Measurements from ENCODE around the gene MLLT1. TPM values are rescaled to one million over a fixed set of nuclear protein-coding genes. Genes with fewer than 3 reads are reported as not detected.
A peak's percentile ranks its signal among the peaks of the same experiment; 100 is the strongest.

Gene MLLT1
- total and polyA plus RNA-seq, 10 of the 15 experiments (the other 5 are each of a cell fraction or from before 2014, with no cell fraction given): 0.16 to 61.1 (median 8.5) TPM

DNA sequence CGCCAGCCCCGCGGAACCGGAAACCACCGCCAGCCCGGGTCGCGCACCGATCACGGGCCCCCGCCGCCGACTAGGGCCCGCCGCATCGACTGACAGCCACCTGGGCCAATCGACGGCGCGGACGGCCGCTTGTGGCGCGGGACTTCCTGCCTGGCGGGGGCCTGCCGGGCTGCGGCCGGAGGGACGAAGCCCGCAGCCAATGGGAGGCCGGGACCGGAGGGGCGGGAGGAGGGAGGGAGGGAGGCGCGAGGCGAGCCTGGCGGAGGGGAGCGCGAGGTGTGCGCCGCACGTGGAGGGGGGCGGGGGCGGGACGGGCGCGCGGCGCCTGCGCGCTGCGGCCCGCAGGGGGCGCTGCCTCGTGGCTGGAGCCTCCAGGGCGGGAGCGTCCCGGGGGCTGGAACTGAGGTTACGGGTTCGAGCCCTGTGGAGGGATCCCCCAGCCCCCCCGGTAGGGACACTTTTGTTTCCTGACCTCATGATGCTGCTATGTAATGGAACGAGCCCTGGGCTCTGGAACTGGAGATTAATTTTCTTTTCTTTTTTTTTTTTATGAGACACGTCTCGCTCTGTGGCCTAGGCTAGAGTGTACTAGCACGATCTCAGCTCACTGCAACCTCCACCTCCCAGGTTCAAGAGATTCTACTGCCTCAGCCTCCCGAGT lies at the start of gene MLLT1 (continued):
- TF ChIP-seq, protein P1, sequence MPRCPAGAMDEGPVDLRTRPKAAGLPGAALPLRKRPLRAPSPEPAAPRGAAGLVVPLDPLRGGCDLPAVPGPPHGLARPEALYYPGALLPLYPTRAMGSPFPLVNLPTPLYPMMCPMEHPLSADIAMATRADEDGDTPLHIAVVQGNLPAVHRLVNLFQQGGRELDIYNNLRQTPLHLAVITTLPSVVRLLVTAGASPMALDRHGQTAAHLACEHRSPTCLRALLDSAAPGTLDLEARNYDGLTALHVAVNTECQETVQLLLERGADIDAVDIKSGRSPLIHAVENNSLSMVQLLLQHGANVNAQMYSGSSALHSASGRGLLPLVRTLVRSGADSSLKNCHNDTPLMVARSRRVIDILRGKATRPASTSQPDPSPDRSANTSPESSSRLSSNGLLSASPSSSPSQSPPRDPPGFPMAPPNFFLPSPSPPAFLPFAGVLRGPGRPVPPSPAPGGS (IDR thresholded peaks at IDR 0.05; ENCODE audit: borderline replicate concordance, insufficient read depth, low read depth, low read length, poor library complexity, severe bottlenecking): peak; percentile 21
- TF ChIP-seq BACH1 (IDR thresholded peaks at IDR 0.05; ENCODE audit: borderline replicate concordance) (peak; percentile 83), NFYB (IDR thresholded peaks at IDR 0.05; ENCODE audit: insufficient read depth, low read depth, low read length) (peak; percentile 77; the same call in 1 of the 2 replicates), TBL1XR1 (IDR thresholded peaks at IDR 0.05; ENCODE audit: low read depth, low read length) (no peak; the same call in 1 of the 2 replicates), BHLHE40 (IDR thresholded peaks at IDR 0.05; ENCODE audit: borderline replicate concordance in 1 of 2, low read depth in 2 of 2, low read length in 1 of 2) (peak; percentile 96 to 97), JUND (IDR thresholded peaks at IDR 0.05; ENCODE audit: low read depth, low read length) (no peak), NFYA (IDR thresholded peaks at IDR 0.05; ENCODE audit: borderline replicate concordance, low read depth, low read length) (no peak), RAD51 (IDR thresholded peaks at IDR 0.05) (no peak), BMI1 (IDR thresholded peaks at IDR 0.05; ENCODE audit: borderline replicate concordance) (no peak), SIX5 (IDR thresholded peaks at IDR 0.05; ENCODE audit: low read depth, low read length, severe bottlenecking) (no peak), NR2F1 (conservative IDR thresholded peaks at IDR 0.05) (peak; percentile 56; the same call in 1 of the 2 replicates), MXI1 (IDR thresholded peaks at IDR 0.05; ENCODE audit: low read depth, low read length) (peak; percentile 78; the same call in 1 of the 2 replicates), BRCA1 (IDR thresholded peaks at IDR 0.05; ENCODE audit: low read depth, low read length) (no peak), EP300 (IDR thresholded peaks at IDR 0.05; ENCODE audit: borderline replicate concordance in 1 of 2, control insufficient read depth in 1 of 2, low read depth in 2 of 2, low read length in 2 of 2) (no peak)
- TF ChIP-seq, protein P2, sequence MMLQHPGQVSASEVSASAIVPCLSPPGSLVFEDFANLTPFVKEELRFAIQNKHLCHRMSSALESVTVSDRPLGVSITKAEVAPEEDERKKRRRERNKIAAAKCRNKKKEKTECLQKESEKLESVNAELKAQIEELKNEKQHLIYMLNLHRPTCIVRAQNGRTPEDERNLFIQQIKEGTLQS (IDR thresholded peaks at IDR 0.05; ENCODE audit: borderline replicate concordance, extremely low read depth, low read depth, low read length): 0 out of 2 replicates have a peak, but pooled peaks have one; percentile 17
- TF ChIP-seq, protein P3, sequence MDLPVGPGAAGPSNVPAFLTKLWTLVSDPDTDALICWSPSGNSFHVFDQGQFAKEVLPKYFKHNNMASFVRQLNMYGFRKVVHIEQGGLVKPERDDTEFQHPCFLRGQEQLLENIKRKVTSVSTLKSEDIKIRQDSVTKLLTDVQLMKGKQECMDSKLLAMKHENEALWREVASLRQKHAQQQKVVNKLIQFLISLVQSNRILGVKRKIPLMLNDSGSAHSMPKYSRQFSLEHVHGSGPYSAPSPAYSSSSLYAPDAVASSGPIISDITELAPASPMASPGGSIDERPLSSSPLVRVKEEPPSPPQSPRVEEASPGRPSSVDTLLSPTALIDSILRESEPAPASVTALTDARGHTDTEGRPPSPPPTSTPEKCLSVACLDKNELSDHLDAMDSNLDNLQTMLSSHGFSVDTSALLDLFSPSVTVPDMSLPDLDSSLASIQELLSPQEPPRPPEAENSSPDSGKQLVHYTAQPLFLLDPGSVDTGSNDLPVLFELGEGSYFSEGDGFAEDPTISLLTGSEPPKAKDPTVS (IDR thresholded peaks at IDR 0.05; ENCODE audit: low read depth, low read length): 0 out of 2 replicates have a peak, but pooled peaks have one; percentile 59
- TF ChIP-seq, protein P4, sequence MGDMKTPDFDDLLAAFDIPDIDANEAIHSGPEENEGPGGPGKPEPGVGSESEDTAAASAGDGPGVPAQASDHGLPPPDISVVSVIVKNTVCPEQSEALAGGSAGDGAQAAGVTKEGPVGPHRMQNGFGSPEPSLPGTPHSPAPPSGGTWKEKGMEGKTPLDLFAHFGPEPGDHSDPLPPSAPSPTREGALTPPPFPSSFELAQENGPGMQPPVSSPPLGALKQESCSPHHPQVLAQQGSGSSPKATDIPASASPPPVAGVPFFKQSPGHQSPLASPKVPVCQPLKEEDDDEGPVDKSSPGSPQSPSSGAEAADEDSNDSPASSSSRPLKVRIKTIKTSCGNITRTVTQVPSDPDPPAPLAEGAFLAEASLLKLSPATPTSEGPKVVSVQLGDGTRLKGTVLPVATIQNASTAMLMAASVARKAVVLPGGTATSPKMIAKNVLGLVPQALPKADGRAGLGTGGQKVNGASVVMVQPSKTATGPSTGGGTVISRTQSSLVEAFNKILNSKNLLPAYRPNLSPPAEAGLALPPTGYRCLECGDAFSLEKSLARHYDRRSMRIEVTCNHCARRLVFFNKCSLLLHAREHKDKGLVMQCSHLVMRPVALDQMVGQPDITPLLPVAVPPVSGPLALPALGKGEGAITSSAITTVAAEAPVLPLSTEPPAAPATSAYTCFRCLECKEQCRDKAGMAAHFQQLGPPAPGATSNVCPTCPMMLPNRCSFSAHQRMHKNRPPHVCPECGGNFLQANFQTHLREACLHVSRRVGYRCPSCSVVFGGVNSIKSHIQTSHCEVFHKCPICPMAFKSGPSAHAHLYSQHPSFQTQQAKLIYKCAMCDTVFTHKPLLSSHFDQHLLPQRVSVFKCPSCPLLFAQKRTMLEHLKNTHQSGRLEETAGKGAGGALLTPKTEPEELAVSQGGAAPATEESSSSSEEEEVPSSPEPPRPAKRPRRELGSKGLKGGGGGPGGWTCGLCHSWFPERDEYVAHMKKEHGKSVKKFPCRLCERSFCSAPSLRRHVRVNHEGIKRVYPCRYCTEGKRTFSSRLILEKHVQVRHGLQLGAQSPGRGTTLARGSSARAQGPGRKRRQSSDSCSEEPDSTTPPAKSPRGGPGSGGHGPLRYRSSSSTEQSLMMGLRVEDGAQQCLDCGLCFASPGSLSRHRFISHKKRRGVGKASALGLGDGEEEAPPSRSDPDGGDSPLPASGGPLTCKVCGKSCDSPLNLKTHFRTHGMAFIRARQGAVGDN (IDR thresholded peaks at IDR 0.05): 0 out of 2 replicates have a peak, but pooled peaks have one; percentile 32
- TF ChIP-seq, protein P5, sequence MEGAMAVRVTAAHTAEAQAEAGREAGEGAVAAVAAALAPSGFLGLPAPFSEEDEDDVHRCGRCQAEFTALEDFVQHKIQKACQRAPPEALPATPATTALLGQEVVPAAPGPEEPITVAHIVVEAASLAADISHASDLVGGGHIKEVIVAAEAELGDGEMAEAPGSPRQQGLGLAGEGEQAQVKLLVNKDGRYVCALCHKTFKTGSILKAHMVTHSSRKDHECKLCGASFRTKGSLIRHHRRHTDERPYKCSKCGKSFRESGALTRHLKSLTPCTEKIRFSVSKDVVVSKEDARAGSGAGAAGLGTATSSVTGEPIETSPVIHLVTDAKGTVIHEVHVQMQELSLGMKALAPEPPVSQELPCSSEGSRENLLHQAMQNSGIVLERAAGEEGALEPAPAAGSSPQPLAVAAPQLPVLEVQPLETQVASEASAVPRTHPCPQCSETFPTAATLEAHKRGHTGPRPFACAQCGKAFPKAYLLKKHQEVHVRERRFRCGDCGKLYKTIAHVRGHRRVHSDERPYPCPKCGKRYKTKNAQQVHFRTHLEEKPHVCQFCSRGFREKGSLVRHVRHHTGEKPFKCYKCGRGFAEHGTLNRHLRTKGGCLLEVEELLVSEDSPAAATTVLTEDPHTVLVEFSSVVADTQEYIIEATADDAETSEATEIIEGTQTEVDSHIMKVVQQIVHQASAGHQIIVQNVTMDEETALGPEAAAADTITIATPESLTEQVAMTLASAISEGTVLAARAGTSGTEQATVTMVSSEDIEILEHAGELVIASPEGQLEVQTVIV (IDR thresholded peaks at IDR 0.05; ENCODE audit: borderline replicate concordance, partially characterized antibody): peak; percentile 30
